Measurements from ENCODE around the gene FBXO31. TPM values are rescaled to one million over a fixed set of nuclear protein-coding genes. Genes with fewer than 3 reads are reported as not detected.

The FBXO31 gene
- total and polyA plus RNA-seq, 2 of the 8 experiments (the other 6 are each of a cell fraction or from before 2014, with no cell fraction given) = 8.3 to 21.6 TPM

GRCh38 chr16:87359121-87359520 lies 24.5 kb downstream of the FBXO31 start:
- no peak overlapping the region for H2BK120ac ChIP-seq (replicated peaks; ENCODE audit: low read depth, low read length)
- H4K8ac ChIP-seq (ENCODE audit: extremely low read depth, insufficient read depth, low read length) = no peak overlapping the region
- no peak overlapping the region for H4K91ac ChIP-seq (replicated peaks; ENCODE audit: insufficient read length, low read length)
- ChIA-PET CTCF (ENCODE audit: partially characterized antibody) (interaction anchor here (0.7 kb wide), 1 partner anchor 183 kb away, joined by 3 read pairs; no protein-coding TSS in a partner anchor), POLR2A (ENCODE audit: partially characterized antibody) (no interaction called here)
- H3K56ac ChIP-seq (replicated peaks; ENCODE audit: insufficient read length, low read depth, low read length) = no peak overlapping the region
- H3K79me1 ChIP-seq (ENCODE audit: low read depth, low read length) = peaks cover 7% of the 10 kb centered on the region
- H2BK12ac ChIP-seq (ENCODE audit: low read depth, low read length) = no peak overlapping the region
- H3K23me2 ChIP-seq (ENCODE audit: low read depth, low read length) = no peaks in the 10 kb centered on the region
- H3K27ac ChIP-seq (ENCODE audit: low read depth, low read length) = no peak overlapping the region
- no peak overlapping the region for H2BK5ac ChIP-seq (ENCODE audit: low read depth, low read length)
- no peak overlapping the region for H3K18ac ChIP-seq (ENCODE audit: extremely low read depth, low read length)
- no peaks in the 10 kb centered on the region for H3K79me2 ChIP-seq (ENCODE audit: control insufficient read depth in 1 of 2, insufficient read depth in 2 of 2, low read length in 2 of 2)
- H3K9me3 ChIP-seq (ENCODE audit: insufficient read depth in 2 of 2, low read depth in 1 of 2, low read length in 1 of 2) = no peaks in the 10 kb centered on the region
- peaks cover 3 to 14% of the 10 kb centered on the region in 2 experiments for H4K20me1 ChIP-seq (replicated peaks in 1 of 2; ENCODE audit: control insufficient read depth in 1 of 2, insufficient read depth in 2 of 2, low read length in 2 of 2)
- H3K23ac ChIP-seq (ENCODE audit: insufficient read length) = no peak overlapping the region
- H2BK20ac ChIP-seq (ENCODE audit: low read length) = no peak overlapping the region
- H2AK5ac ChIP-seq (ENCODE audit: low read depth, low read length) = no peak overlapping the region
- WGBS, 2 experiments (ENCODE audit: extremely low coverage in 1 of 2, insufficient coverage in 1 of 2, insufficient read length in 1 of 2, insufficient replicate concordance in 2 of 2, low coverage in 1 of 2, low lambda C conversion rate in 2 of 2, missing lambda C conversion rate in 1 of 2) = 96% methylated on average over 7 of the region's 7 CpGs; no CpG with 5 or more reads in 1 of the 2 experiments
- DNase-seq (ENCODE audit: low read depth in 1 of 2, low spot score in 2 of 2) (no peak), FAIRE-seq (no peak)
- H3K4ac ChIP-seq (replicated peaks; ENCODE audit: insufficient read length, low read depth, low read length) = no peak overlapping the region
- H2AFZ ChIP-seq (ENCODE audit: low read length) = no peak overlapping the region
- H3K14ac ChIP-seq (ENCODE audit: insufficient read length) = no peak overlapping the region
- H3K4me2 ChIP-seq (ENCODE audit: insufficient read depth in 1 of 2, low read depth in 2 of 2, low read length in 2 of 2) = no peak overlapping the region
- peaks cover 0 to 2% (median 0%) of the 10 kb centered on the region in 4 experiments; a peak in 1 of 7 replicates for H3K4me1 ChIP-seq (replicated peaks in 1 of 4; ENCODE audit: control insufficient read depth in 3 of 4, insufficient read depth in 4 of 4, low read length in 3 of 4)
- peaks cover 0 to 17% (median 9%) of the 10 kb centered on the region in 4 experiments; a peak in 5 of 8 replicates for H3K36me3 ChIP-seq (ENCODE audit: control insufficient read depth in 2 of 4, insufficient read depth in 4 of 4, low read length in 3 of 4)
- H3K4me3 ChIP-seq (ENCODE audit: extremely low read depth in 1 of 4, insufficient read depth in 2 of 4, low read depth in 3 of 4, low read length in 4 of 4) = no peak overlapping the region
- no peak for TF ChIP-seq KDM1A (IDR thresholded peaks at IDR 0.05; ENCODE audit: borderline replicate concordance, low read length)
- TF ChIP-seq TCF12 (IDR thresholded peaks at IDR 0.05; ENCODE audit: low read depth, low read length) = no peak
- no peak for TF ChIP-seq HDAC2 (IDR thresholded peaks at IDR 0.05; ENCODE audit: borderline replicate concordance in 1 of 2, low read depth in 2 of 2, low read length in 2 of 2)
- TF ChIP-seq CHD2 (IDR thresholded peaks at IDR 0.05; ENCODE audit: low read length) = no peak
- no peak for TF ChIP-seq ZNF274 (IDR thresholded peaks at IDR 0.05; ENCODE audit: borderline replicate concordance, extremely low read depth, low read length)
- TF ChIP-seq PHF8 (conservative IDR thresholded peaks at IDR 0.05; ENCODE audit: low read depth, low read length) = no peak
- no peak for TF ChIP-seq MAX (IDR thresholded peaks at IDR 0.05)
- TF ChIP-seq ATF2 (IDR thresholded peaks at IDR 0.05; ENCODE audit: low read length) = no peak
- no peak for TF ChIP-seq SP2 (IDR thresholded peaks at IDR 0.05; ENCODE audit: low read length)
- TF ChIP-seq RNF2 (IDR thresholded peaks at IDR 0.05; ENCODE audit: borderline replicate concordance, low read depth, low read length, missing control alignments, poor library complexity, severe bottlenecking) = no peak
- H2BK15ac ChIP-seq (ENCODE audit: low read length) = no peak overlapping the region
- H3K27me3 ChIP-seq (replicated peaks in 1 of 4; ENCODE audit: control insufficient read depth in 3 of 4, extremely low read depth in 1 of 4, insufficient read depth in 3 of 4, low read length in 3 of 4) = no peaks in the 10 kb centered on the region
- no peak overlapping the region for H3K9ac ChIP-seq (replicated peaks in 1 of 4; ENCODE audit: extremely low read depth in 1 of 4, low read depth in 3 of 4, low read length in 3 of 4)
- no peak overlapping the region for H4K5ac ChIP-seq (ENCODE audit: insufficient read length, low read depth, low read length)

All from H1 (cell line).